ENCODE measurements around the gene ZNF91.

ZNF91 gene

GRCh38 chr19:23321953-23322549 is 73.2 kb downstream of the ZNF91 start:
- TF ChIP-seq SIN3A (IDR thresholded peaks at IDR 0.05; ENCODE audit: borderline replicate concordance, insufficient read depth, low read length) (no peak), FOXP2 (optimal IDR thresholded peaks at IDR 0.05; ENCODE audit: borderline replicate concordance, extremely low read depth, extremely low read length, insufficient read depth) (no peak), TAF1 (IDR thresholded peaks at IDR 0.05; ENCODE audit: borderline replicate concordance, insufficient read depth, low read length) (no peak), POLR2AphosphoS5 (IDR thresholded peaks at IDR 0.05; ENCODE audit: low read depth, low read length) (no peak)
- TF ChIP-seq, protein P1, sequence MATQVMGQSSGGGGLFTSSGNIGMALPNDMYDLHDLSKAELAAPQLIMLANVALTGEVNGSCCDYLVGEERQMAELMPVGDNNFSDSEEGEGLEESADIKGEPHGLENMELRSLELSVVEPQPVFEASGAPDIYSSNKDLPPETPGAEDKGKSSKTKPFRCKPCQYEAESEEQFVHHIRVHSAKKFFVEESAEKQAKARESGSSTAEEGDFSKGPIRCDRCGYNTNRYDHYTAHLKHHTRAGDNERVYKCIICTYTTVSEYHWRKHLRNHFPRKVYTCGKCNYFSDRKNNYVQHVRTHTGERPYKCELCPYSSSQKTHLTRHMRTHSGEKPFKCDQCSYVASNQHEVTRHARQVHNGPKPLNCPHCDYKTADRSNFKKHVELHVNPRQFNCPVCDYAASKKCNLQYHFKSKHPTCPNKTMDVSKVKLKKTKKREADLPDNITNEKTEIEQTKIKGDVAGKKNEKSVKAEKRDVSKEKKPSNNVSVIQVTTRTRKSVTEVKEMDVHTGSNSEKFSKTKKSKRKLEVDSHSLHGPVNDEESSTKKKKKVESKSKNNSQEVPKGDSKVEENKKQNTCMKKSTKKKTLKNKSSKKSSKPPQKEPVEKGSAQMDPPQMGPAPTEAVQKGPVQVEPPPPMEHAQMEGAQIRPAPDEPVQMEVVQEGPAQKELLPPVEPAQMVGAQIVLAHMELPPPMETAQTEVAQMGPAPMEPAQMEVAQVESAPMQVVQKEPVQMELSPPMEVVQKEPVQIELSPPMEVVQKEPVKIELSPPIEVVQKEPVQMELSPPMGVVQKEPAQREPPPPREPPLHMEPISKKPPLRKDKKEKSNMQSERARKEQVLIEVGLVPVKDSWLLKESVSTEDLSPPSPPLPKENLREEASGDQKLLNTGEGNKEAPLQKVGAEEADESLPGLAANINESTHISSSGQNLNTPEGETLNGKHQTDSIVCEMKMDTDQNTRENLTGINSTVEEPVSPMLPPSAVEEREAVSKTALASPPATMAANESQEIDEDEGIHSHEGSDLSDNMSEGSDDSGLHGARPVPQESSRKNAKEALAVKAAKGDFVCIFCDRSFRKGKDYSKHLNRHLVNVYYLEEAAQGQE (IDR thresholded peaks at IDR 0.05; ENCODE audit: insufficient read depth in 1 of 2, low read depth in 2 of 2, low read length in 2 of 2), result no peak

- TF ChIP-seq FOXP2 (optimal IDR thresholded peaks at IDR 0.05; ENCODE audit: borderline replicate concordance, extremely low read depth, extremely low read length, insufficient read depth) (no peak), SIN3A (IDR thresholded peaks at IDR 0.05; ENCODE audit: borderline replicate concordance, insufficient read depth, low read length) (no peak), TAF1 (IDR thresholded peaks at IDR 0.05; ENCODE audit: borderline replicate concordance, insufficient read depth, low read length) (no peak)
Observed at GRCh38 chr19:23318143-23318542, 77.1 kb downstream of the ZNF91 start.

- TF ChIP-seq, protein P1 (IDR thresholded peaks at IDR 0.05; ENCODE audit: insufficient read depth in 1 of 2, low read depth in 2 of 2, low read length in 2 of 2), result no peak
- TF ChIP-seq SIN3A (IDR thresholded peaks at IDR 0.05; ENCODE audit: borderline replicate concordance, insufficient read depth, low read length) (no peak), FOXP2 (optimal IDR thresholded peaks at IDR 0.05; ENCODE audit: borderline replicate concordance, extremely low read depth, extremely low read length, insufficient read depth) (no peak), POLR2AphosphoS5 (IDR thresholded peaks at IDR 0.05; ENCODE audit: low read depth, low read length) (no peak), TAF1 (IDR thresholded peaks at IDR 0.05; ENCODE audit: borderline replicate concordance, insufficient read depth, low read length) (no peak)
Observed at GRCh38 chr19:23315286-23315685, 80.0 kb downstream of the ZNF91 start.

- TF ChIP-seq, protein P1 (IDR thresholded peaks at IDR 0.05; ENCODE audit: insufficient read depth in 1 of 2, low read depth in 2 of 2, low read length in 2 of 2), result no peak
- TF ChIP-seq FOXP2 (optimal IDR thresholded peaks at IDR 0.05; ENCODE audit: borderline replicate concordance, extremely low read depth, extremely low read length, insufficient read depth) (no peak), SIN3A (IDR thresholded peaks at IDR 0.05; ENCODE audit: borderline replicate concordance, insufficient read depth, low read length) (no peak), POLR2AphosphoS5 (IDR thresholded peaks at IDR 0.05; ENCODE audit: low read depth, low read length) (no peak), TAF1 (IDR thresholded peaks at IDR 0.05; ENCODE audit: borderline replicate concordance, insufficient read depth, low read length) (no peak)
Observed at GRCh38 chr19:23314505-23315251, 80.6 kb downstream of the ZNF91 start.

DNA sequence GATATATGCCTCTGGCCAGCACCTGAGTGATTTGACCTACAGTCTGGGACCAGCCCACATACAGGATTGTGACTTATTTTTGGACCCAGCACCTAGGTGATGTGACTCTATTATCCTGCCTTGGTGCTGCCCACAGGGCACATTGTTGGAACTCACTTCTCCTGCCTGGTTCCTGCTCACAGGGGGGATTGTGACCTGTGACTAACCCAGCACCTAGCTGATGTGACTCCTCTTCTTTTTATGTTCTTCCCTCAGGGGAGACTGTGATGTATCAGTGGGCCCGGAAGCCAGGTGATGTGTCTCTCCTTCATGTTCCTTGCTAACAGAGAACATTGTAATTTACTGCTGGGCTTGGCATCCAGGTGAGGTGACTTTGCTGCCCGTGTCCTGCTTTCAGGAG is 82.1 kb downstream of the ZNF91 start:
- TF ChIP-seq FOXP2 (optimal IDR thresholded peaks at IDR 0.05; ENCODE audit: borderline replicate concordance, extremely low read depth, extremely low read length, insufficient read depth) (no peak), TAF1 (IDR thresholded peaks at IDR 0.05; ENCODE audit: borderline replicate concordance, insufficient read depth, low read length) (no peak), SIN3A (IDR thresholded peaks at IDR 0.05; ENCODE audit: borderline replicate concordance, insufficient read depth, low read length) (no peak), POLR2AphosphoS5 (IDR thresholded peaks at IDR 0.05; ENCODE audit: low read depth, low read length) (no peak)
- TF ChIP-seq, protein P1 (IDR thresholded peaks at IDR 0.05; ENCODE audit: insufficient read depth in 1 of 2, low read depth in 2 of 2, low read length in 2 of 2), result no peak

Measured in PFSK-1 (cell line).